ENCODE results near the gene SLC37A2.

SLC37A2 gene

GRCh38 chr11:125071846-125072217 is 8.7 kb downstream of the SLC37A2 start:
- no peak for FAIRE-seq

GRCh38 chr11:125072218-125072960 is 9.3 kb downstream of the SLC37A2 start:
- no peak for FAIRE-seq

- FAIRE-seq, result no peak
Observed at GRCh38 chr11:125072961-125073590, 10.0 kb downstream of the SLC37A2 start.

GRCh38 chr11:125073616-125074483 is 10.7 kb downstream of the SLC37A2 start:
- FAIRE-seq, result no peak

GRCh38 chr11:125074511-125075241 is 11.6 kb downstream of the SLC37A2 start:
- FAIRE-seq, result no peak

GRCh38 chr11:125075242-125075625 is 12.1 kb downstream of the SLC37A2 start:
- no peak for FAIRE-seq

- no peak for FAIRE-seq
Observed at GRCh38 chr11:125075900-125076317, 12.8 kb downstream of the SLC37A2 start.

GRCh38 chr11:125076378-125076945 is 13.4 kb downstream of the SLC37A2 start:
- no peak for FAIRE-seq

- FAIRE-seq, result no peak
Observed at GRCh38 chr11:125078016-125078415, 14.9 kb downstream of the SLC37A2 start.

GRCh38 chr11:125078516-125079140 is 15.5 kb downstream of the SLC37A2 start:
- no peak for FAIRE-seq

GRCh38 chr11:125079151-125079877 is 16.2 kb downstream of the SLC37A2 start:
- FAIRE-seq, result no peak

- no peak for FAIRE-seq
Observed at GRCh38 chr11:125079878-125080530, 16.9 kb downstream of the SLC37A2 start.

GRCh38 chr11:125080531-125080911 is 17.4 kb downstream of the SLC37A2 start:
- FAIRE-seq, result no peak

- no peak for FAIRE-seq
Observed at GRCh38 chr11:125081098-125081798, 18.1 kb downstream of the SLC37A2 start.

- no peak for FAIRE-seq
Observed at GRCh38 chr11:125082040-125082439, 18.9 kb downstream of the SLC37A2 start.

- FAIRE-seq, result no peak
Observed at GRCh38 chr11:125082611-125083311, 19.7 kb downstream of the SLC37A2 start.

- FAIRE-seq, result no peak
Observed at GRCh38 chr11:125083312-125084056, 20.4 kb downstream of the SLC37A2 start.

- no peak for FAIRE-seq
Observed at GRCh38 chr11:125084057-125084416, 20.9 kb downstream of the SLC37A2 start.

GRCh38 chr11:125084761-125085231 is 21.7 kb downstream of the SLC37A2 start:
- no peak for FAIRE-seq

Data from G401.6 (cell line).